Psoas muscle (tissue), 8 donors: ENCODE results near the gene SFXN3. TPM values are rescaled to one million over a fixed set of nuclear protein-coding genes. Genes with fewer than 3 reads are reported as not detected.

ENCODE experiments used
- ATAC-seq, 4 donors: fragments of 200-7000 bp; cut with Tn5 transposase; one replicate each; pipeline ENCODE4 v1.9.1; 2020; ENCODE audit warnings: moderate library complexity in 3 of 4, mild to moderate bottlenecking in 2 of 4
- DNase-seq, 2 donors: peaks; one replicate each; pipeline ENCODE4 v3.0.0-alpha.2; 2020
- H3K27ac ChIP-seq: fragments of 200-600 bp; one replicate; pipeline ENCODE4 v1.8.0; 2022
- H3K27me3 ChIP-seq, 3 donors: fragments of 200-600 bp in 1 of 3; one replicate each; pipeline versions ENCODE4 v1.6.1 to v1.8.0; 2013 to 2022; ENCODE audit warnings: low read length in 2 of 3, mild to moderate bottlenecking in 2 of 3, moderate library complexity in 1 of 3; ENCODE audit not compliant: insufficient read depth in 3 of 3
- H3K36me3 ChIP-seq, 2 donors: fragments of 200-600 bp in 1 of 2; one replicate each; pipeline versions ENCODE4 v1.6.1 to v1.8.0; 2013 to 2022; ENCODE audit warnings: low read depth in 1 of 2, mild to moderate bottlenecking in 1 of 2, moderate library complexity in 1 of 2; ENCODE audit not compliant: insufficient read depth in 1 of 2
- H3K4me1 ChIP-seq: fragments of 200-600 bp; one replicate; pipeline ENCODE4 v1.8.0; 2022
- H3K4me3 ChIP-seq: fragments of 200-600 bp; one replicate; pipeline ENCODE4 v1.8.0; 2022; ENCODE audit warnings: mild to moderate bottlenecking
- H3K9me3 ChIP-seq: fragments of 200-600 bp; one replicate; pipeline ENCODE4 v1.8.0; 2022
- CTCF ChIP-seq: fragments of 200-600 bp; IDR thresholded peaks from one replicate; pipeline ENCODE4 v1.8.0; 2022; ENCODE audit warnings: antibody characterized with exemption
- WGBS, 3 donors: extraction: QIAGEN DNeasy Blood & Tissue Kit; methylation state at CpG; one replicate each; pipeline versions ENCODE4 v1.1.6 to v1.1.7; 2013; 5-methylcytosine and 5-hydroxymethylcytosine counted together
- intact Hi-C, 2 donors: fragments of 100-400 bp; cut with DNase I; formaldehyde crosslinking; loops; one replicate each; pipeline versions ENCODE4 v1.11.0 to v1.14.2; 2022
- polyA plus RNA-seq, 3 donors: library from polyadenylated mRNA; stranded (reverse); fragments of 200-250 nt; gene quantifications; one replicate each; pipeline ENCODE4 v1.2.3, GENCODE V29; 2013
- total RNA-seq, 4 donors: library from RNA; stranded (reverse); fragmentation: NEBNext Ultra II Directional in 2 of 4; extraction: Animal tissue kit (Norgen Biotek cat#: 25700) in 2 of 4; gene quantifications; one replicate each; pipeline versions ENCODE4 v1.2.1 to v1.2.4, GENCODE V29; 2021 to 2023
- donor health status: healthy with polysubstance abuse.
- donor health status: DM: no; HTN: no; CAD: no; lungs with moderate emphysema.
- donor health status: Bipolar disorder and iron deficiency.
- donor health status: healthy.
- donor health status: DM: yes; HTN: yes; CAD: no.
- donor health status: DM: no; HTN: no; CAD: no.
- donor health status: DM: no; HTN: no; CAD: no.
- donor health status: DM: yes; HTN: yes; CAD: no.

SFXN3 gene
- total and polyA plus RNA-seq, 7 donors: 3.2 to 7.0 (median 4.9) TPM

DNA sequence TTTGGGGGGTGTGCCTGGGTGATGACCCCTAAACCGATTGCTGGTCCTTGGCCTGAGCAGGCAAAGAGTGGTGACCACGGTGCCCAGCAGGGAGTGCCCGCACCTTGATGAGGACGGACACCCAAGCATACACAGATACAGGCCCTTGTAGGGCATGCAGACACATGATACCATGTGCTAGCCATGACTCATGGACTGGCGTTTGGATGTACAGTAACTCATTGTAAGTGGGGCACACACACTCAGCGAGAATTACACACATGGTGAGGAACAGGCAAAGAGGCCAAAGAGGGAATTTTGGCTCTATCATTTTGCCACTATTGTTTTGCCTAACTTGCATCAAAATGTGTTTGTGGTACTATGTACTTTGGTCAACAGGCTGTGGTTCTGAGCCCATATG is 54.8 kb downstream of the SFXN3 start:
- Histone ChIP-seq H3K36me3 (no peaks in the 10 kb centered on the region), H3K4me3 (no peak overlapping the region), H3K27me3 (peaks cover 0 to 62% (median 5%) of the 10 kb centered on the region in 3 donors), H3K4me1 (no peaks in the 10 kb centered on the region), H3K27ac (no peak overlapping the region), H3K9me3 (no peaks in the 10 kb centered on the region)
- DNase-seq: no peak
- 62 to 70% (median 65%) methylated on average over 6 of the region's 6 CpGs for WGBS, 3 donors
- TF ChIP-seq CTCF: no peak
- intact Hi-C loops: no loop called here
- no peak for ATAC-seq

- Histone ChIP-seq H3K36me3 (no peaks in the 10 kb centered on the region), H3K4me1 (no peaks in the 10 kb centered on the region), H3K27ac (no peak overlapping the region), H3K9me3 (no peaks in the 10 kb centered on the region), H3K4me3 (no peak overlapping the region), H3K27me3 (peaks cover 0 to 71% (median 6%) of the 10 kb centered on the region in 3 donors)
- ATAC-seq: no peak
- no peak for DNase-seq
- no peak for TF ChIP-seq CTCF
- intact Hi-C loops: no loop called here
- WGBS, 3 donors: 21 to 29% (median 24%) methylated on average over 10 of the region's 10 CpGs
Measured at GRCh38 chr10:101087376-101087775, 56.3 kb downstream of the SFXN3 start.

- 16 to 25% (median 17%) methylated on average over 14 of the region's 14 CpGs for WGBS, 3 donors
- no peaks in the 10 kb centered on the region for H3K4me1 ChIP-seq
- intact Hi-C loops: no loop called here
- no peaks in the 10 kb centered on the region for H3K36me3 ChIP-seq
- no peak overlapping the region for H3K27ac ChIP-seq
- peaks cover 0 to 71% (median 9%) of the 10 kb centered on the region in 3 donors for H3K27me3 ChIP-seq
- TF ChIP-seq CTCF: no peak
- H3K9me3 ChIP-seq: no peaks in the 10 kb centered on the region
- DNase-seq (no peak), ATAC-seq (no peak)
- H3K4me3 ChIP-seq: no peak overlapping the region
Measured at GRCh38 chr10:101087965-101088364, 56.9 kb downstream of the SFXN3 start.

- DNase-seq (no peak), ATAC-seq (no peak)
- no peaks in the 10 kb centered on the region for H3K9me3 ChIP-seq
- WGBS, 3 donors: 71 to 80% (median 78%) methylated on average over 9 to 11 of the region's 11 CpGs
- no peak overlapping the region for H3K4me3 ChIP-seq
- peaks cover 0 to 64% (median 11%) of the 10 kb centered on the region in 3 donors for H3K27me3 ChIP-seq
- H3K27ac ChIP-seq: no peak overlapping the region
- TF ChIP-seq CTCF: no peak
- intact Hi-C loops: no loop called here
- no peaks in the 10 kb centered on the region for H3K4me1 ChIP-seq
- H3K36me3 ChIP-seq: no peaks in the 10 kb centered on the region
Measured at GRCh38 chr10:101089520-101090299, 58.7 kb downstream of the SFXN3 start.
